ENCODE results near the gene IL1RAPL2.
"Not testable (repeated sequence)": the region's sequence is repeated elsewhere in the genome, so short reads cannot be mapped to it uniquely, and the experiment has no call there.

IL1RAPL2 gene

DNA sequence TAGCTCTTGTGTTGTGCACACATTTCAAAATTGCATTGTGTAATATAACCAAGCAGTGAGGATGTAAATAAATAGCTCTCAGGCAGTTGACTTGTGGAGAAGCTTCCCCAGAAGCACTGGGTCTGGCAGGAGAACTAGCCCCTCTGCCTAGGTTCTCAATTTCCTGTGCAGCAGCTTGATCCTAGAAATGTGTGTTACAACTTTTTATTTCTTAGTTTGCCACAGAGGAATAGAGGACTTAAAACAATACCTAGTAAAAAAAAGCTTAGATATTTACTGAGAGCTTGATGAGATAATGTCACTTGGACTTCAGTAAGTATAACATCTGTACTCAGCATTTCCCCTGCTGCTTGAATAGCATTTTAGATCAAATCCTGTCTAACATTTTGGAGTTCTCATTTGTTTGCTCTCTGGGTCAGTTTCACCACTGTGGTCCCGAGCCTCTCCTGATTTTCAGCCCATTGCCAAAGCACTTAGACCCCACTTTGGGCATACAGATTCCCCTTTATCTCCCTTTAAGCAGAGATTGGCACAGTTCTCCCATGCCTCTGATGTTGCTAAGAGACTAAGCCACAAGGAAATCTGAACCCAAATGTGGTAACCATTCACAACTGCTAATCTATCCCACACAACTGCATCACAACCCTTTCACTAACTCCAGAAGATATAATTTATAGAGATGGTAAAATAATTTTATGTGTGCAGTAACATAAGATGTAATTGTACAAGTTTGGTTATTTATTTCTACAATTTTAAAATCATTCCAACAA, 1158.2 kb downstream of the IL1RAPL2 start:
- no peak for DNase-seq

DNA sequence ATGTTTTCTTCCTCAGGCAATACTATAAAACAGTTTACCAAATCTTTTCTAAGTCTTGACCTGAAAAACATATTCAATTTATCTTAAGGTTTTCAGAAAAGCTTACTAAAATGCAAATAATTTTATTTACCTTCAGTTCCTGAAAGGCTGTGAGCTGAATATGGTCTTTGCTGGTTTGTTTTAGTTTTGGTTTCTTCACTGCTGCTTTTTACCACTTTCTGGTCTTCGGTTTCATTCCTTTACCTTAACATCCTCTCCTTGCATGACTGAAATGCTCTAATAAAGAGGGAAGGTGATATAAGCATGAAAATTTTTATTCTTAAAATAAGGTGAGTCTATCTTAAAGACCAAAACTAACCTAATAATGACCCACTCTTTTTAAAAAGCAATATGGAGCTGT, 1159.2 kb downstream of the IL1RAPL2 start:
- DNase-seq = no peak

DNA sequence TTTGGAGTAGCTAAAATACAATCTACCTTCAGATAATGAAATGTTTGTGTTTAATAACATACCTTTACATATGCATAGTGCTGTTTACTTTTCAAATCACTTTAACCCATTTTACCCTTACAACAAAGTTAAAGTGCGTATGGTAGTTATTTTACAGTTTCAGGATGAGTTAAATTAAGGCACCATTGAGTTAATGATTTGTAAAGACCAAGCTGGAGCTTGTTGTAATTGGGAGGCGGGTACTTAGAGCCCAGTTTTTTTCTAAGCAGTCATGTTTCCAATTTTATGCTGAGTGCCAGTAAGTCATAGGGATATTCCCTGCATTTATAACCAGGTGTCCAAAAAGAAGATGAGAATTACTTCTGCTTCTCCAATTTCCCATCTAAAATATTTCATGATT, 1172.2 kb downstream of the IL1RAPL2 start:
- DNase-seq = no peak

DNA sequence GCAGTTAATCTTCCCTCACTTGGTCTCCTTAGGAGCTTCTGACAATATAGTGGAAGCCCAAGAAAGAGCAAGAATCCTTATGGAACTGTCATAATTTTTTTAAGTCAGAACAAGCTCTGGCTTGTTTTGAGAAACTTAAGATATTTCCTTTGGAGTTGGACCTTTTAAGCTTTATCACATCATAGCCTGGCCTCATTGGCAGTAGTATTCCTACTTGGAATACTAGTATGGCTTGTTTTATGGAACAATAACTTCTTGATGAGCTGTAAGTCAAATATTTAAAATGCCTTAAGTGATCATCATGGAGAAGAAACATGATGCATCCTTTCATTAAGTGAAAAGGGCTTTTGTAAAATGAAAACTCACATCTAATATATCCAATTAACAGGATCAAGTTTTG, 1178.3 kb downstream of the IL1RAPL2 start:
- no peak for DNase-seq

DNA sequence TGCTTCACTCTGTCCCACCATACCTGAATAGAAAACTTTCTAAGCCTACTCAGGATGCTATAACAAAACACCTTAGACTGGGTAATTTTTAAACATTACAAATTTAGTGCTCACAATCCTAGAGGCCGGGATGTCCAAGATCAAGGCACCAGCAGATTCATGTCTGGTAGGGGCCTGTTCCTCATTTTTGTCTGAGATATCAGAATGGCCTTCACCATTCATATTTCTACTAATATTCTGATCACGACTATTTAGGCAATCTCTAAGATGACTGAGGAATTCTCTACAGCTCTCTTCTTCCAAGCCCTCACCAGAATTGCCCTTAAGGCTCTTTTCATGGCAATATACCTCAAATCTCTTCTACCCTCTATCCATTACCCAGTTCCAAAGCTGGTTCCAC, 1178.9 kb downstream of the IL1RAPL2 start:
- DNase-seq = no peak

DNA sequence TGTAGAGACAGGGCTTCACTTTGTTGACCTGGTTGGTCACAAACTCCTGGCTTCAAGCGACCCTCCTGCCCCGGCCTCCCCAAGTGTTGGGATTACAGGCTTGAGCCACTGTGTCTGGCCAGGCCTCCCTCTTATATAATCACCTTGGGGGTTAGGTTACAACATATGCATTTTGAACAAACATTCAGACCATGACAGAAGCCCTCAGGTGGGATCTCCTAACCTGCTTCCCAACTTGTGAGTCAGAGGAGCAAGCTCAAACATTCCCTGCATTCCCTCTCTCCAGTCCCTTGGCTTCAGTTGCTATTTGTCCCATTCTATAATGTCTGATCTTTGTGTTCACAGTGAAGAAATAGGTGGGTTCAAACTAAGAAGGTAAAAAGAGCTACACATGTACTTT, 1179.9 kb downstream of the IL1RAPL2 start:
- DNase-seq = no peak

DNA sequence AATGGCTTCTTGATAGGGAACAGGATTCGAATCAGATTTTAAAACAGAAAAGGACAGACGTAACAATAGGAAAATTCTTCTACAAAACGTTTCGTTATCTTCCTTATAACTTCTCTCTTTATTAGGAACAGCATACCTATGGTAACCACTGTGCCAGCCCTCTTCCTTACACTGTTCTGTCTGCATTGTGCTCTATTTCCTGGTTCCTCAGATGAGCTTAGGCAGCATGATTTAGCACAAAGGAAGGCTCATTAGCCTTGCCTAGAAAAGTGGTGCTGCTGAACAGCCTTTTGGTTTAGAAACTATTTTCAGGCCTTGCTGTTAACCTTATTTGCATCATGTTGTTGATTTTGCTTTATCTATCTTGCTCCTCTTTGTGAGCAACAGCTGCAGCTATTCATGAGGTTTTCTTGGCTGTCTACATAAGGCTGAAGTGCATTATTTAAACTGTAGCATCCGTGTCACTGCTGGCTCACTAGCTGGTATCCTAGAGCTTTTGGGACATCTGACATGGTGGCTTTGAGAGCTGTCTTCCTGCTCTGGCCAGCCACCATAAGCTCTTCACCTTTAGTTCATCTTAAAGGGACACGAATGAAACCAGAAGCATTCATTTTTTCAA, 1186.4 kb downstream of the IL1RAPL2 start:
- no peak for DNase-seq

DNA sequence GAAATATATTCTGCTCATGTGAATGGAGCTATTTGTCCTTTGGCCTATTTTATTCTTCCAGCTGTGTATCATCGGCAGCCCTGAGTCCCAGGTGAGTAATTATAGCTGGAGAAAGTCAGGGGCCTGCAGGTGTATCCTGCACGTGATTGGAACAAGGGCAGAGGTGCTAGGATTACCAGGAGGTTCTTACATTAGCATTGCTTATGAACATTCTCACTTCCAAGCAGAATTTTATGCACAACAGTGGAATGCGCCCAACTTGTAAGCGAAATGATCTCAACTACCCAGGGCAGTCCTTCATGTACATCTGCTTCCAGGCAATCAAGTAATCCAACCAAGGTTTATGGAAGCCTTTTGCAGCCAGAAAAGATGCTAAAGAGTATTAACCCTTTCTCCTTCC, 1187.4 kb downstream of the IL1RAPL2 start:
- no peak for DNase-seq

DNA sequence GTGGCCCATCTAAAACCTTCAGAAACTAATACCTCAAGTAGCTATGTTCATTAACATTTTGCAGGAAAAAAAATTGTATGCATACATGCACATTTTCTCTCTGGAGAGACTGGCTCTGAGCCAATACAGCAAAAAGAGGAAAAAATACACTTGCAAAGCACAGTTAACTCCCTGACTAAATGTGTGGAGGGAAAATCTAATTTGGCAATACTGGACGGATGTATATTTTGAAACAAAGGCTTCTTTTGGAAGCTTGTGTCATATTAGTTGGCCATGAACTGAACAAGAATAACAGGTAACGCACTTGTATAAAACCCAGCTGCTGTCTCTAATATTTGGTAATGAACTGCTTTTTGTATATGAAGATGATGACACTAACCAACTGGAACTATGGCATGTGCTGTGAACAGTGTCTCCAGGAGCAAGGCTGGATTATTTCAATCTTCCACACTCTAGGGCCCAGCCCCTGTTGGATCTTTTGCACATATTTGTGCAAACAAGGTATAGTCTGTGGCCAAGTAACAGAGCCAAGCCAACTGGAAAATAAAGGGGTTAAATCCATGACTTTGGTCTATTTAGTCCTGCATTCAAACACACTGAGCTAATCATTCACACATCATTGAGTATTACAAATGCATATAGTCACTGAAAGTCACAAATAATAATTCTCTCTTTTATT, 1188.4 kb downstream of the IL1RAPL2 start:
- no peak for DNase-seq

DNA sequence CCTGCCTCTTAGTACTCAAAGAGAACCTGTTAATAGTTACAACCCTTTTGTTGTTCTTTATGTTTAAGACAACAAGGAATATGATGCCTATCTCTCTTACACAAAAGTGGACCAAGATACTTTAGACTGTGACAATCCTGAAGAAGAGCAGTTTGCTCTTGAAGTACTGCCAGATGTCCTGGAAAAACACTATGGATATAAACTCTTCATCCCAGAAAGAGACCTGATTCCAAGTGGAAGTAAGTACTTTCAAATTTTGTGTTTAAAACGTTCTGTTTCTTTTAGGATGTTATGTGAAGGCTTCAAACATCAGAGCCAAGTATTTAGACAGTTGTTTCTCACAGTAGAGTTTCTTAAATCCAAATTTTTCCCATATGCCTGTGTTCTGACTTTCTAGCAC, 1189.1 kb downstream of the IL1RAPL2 start:
- no peak for DNase-seq

DNA sequence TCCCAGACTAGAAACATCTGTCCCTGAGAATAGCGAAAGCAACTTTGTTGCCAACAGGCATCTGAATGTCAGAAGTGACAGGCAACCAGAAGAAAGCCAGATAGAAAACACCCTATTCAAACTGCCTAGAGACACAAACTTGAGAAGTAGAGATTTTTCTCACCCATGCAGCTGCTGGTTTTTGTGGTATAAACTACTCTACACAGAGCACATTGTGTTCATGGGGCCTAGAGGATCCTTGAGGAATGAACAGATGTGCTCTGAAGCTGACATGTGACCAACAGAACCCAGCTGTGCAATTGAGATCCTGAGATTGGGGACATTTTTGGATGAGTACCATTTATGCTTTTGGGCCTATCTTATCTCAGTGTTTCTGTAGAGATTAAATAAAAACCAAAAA, 1192.8 kb downstream of the IL1RAPL2 start:
- no peak for DNase-seq

DNA sequence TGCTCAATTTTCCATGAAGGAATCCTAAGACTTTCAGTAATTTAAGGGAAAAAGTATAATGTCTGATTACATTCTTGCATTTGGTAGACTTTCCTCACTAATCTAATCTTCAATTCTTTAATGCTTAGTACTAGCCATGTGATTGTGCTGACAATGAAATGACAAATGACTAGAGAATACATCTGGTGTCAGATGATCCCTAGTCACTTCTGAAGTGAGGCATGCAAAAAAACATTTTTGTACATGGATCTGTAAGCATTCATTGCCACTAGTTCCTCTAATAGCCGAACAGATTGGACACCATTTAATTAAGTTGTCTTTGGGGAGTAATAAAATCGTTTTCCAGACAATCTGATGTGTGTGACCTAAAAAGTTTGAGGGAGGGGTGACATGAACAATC, 1193.6 kb downstream of the IL1RAPL2 start:
- no peak for DNase-seq

DNA sequence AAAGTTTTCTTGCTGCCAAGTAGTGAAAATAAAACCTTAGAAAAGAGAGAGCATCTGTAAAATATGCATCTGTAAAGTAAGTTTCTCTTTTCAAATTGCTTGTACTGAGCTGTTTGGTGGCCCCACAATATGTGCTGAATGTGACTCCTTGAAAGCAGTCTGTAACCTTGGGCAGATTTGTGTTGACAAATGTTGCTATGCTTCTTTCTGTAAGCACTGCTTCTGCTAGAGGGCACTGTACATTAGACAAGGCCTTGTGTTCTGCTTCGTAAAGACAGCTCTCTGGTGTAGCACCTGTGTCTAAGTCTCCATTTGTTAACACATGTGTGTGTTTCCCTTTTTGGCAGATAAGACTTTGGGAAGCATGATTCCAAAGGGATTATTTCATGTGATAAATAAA, 1199.7 kb downstream of the IL1RAPL2 start:
- DNase-seq = no peak

DNA sequence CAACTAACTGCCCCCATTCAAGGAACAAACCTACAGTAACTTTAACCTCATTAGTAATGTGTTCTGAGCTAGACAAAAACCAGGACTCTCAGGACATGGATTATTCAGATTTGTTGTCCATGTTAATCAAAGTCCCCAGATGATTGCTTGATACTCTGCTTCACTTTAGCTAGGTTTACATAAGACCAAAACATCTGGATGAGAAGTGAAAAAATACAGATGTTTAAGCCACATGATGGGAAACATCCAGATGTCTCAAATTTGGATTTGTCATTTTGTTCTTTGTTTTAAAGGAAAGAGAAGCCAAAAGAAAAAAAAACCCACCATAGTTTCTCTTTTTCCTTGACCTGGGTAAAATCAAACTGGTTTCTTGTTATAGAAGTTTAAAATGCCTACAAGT, 1207.8 kb downstream of the IL1RAPL2 start:
- no peak for DNase-seq

DNA sequence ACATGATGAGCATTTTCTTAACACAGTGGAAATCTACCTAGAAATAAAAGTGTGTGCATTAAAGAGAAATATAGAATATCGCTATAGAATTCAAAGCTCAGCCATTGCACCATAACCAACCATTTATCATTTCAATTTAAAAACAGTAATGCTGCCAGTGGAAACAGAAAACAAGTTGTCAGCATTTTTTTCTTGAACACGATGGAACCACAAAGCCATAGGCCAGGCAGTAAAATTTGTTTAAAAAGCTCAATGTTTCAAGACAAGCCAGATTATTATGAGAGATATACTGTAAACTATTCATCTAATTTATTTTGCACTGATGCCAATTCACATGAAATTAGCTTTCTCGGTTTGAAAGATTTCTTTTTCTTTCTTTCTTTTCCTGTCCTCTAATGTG, 1209.7 kb downstream of the IL1RAPL2 start:
- no peak for DNase-seq

DNA sequence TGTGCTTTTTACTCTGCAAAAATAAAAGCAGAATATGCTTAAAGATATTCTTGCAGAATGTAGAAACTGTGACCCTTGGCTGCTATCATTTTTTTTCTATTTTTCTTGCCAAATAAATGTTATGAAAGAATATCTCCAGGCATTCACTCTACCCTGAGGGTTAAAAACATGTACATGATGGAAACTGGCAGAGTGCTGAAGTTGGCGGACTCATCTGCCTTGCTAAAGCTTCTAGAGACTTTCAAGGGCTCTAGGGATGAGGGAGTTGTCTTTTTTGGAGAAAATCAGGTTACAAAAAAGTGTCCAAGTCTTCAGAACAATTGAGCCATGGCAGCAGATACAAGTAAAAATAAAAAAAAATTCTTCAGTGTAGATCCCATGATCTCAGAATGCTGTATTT, 1215.8 kb downstream of the IL1RAPL2 start:
- no peak for DNase-seq

DNA sequence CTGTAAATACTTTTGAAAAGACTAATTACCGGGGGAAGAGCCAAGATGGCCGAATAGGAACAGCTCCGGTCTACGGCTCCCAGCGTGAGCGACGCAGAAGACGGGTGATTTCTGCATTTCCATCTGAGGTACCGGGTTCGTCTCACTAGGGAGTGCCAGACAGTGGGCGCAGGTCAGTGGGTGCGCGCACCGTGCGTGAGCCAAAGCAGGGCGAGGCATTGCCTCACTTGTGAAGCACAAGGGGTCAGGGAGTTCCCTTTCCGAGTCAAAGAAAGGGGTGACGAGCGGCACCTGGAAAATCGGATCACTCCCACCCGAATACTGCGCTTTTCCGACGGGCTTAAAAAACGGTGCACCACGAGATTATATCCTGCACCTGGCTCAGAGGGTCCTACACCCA, 1230.9 kb downstream of the IL1RAPL2 start:
- not testable (repeated sequence) for DNase-seq

DNA sequence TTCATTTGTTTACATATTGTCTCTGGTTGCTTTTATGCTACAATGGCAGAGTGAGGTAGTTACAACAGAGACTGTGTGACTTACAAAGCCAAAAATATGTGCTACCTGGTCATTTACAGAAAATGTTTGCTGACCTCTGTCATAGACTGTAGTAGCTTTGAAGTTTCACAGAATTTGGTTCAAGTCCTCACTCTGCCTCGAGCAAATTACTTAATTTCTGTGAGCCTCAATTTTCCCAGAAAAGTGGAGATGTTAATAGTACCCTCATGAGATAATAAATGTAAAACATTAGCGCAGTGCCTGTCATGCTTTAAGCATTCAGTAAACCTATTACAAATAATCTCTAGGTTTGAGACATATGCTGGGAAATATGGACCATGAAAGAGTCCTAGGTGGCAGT, 1237.9 kb downstream of the IL1RAPL2 start:
- no peak for DNase-seq

DNA sequence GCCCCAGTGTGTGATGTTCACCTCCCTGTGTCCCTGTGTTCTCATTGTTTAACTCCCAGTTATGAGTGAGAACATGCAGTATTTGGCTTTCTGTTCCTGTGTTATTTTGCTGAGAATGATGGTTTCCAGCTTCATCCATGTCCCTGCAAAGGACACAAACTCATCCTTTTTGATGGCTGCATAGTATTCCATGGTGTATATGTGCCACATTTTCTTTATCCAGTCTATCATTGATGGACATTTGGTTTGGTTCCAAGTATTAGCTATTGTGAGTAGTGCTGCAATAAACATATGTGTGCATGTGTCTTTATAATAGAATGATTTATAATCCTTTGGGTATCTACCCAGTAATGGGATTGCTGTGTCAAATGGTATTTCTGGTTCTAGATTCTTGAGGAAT, 1239.7 kb downstream of the IL1RAPL2 start:
- DNase-seq = not testable (repeated sequence)

DNA sequence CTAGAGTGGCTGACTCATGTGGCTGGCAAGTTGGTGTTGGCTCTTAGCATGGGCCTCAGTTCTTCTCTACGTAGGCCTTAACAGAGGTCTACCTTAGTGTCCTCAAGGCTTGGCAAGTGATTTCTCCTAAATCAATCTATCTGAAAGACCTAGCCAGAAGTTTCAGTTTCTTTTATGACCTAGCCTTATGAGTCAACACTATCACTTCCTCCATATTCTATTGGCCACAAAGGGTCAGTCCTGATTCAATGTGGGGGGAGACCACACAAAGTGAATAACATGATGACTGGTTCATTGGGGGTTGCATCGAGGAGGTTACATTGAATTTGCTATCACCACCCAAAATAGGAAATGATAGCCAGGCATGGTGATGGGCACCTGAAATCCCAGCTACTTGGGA, 1250.5 kb downstream of the IL1RAPL2 start:
- no peak for DNase-seq

Measured in suppressor macrophage (primary cell).